HEK293 (cell line): Measurements from ENCODE around the gene SIX2.

Experiments
- CTCF ChIP-seq: fragments of 450-650 bp; formaldehyde crosslinking; IDR thresholded peaks from 2 replicates; pipeline ENCODE4 v1.5.1; 2016; ENCODE audit warnings: missing biosample characterization, missing genetic modification characterization
- ZNF146 ChIP-seq: fragments of 450-650 bp; formaldehyde crosslinking; IDR thresholded peaks from 2 replicates; pipeline ENCODE4 v1.5.1; 2016; ENCODE audit warnings: missing biosample characterization, missing genetic modification characterization
- ZNF561 ChIP-seq: fragments of 450-650 bp; IDR thresholded peaks from 2 replicates; pipeline ENCODE4 v1.5.1; 2018; ENCODE audit warnings: missing biosample characterization, missing genetic modification characterization, borderline replicate concordance
- ZNF785 ChIP-seq: fragments of 450-650 bp; formaldehyde crosslinking; IDR thresholded peaks from 2 replicates; pipeline ENCODE4 v1.5.1; 2016; ENCODE audit warnings: missing biosample characterization, missing genetic modification characterization
- ZSCAN30 ChIP-seq: fragments of 450-650 bp; IDR thresholded peaks from 2 replicates; pipeline ENCODE4 v1.5.1; 2018; ENCODE audit warnings: missing biosample characterization, mild to moderate bottlenecking, missing genetic modification characterization, moderate library complexity
- TF ChIP-seq, protein P1 (sequence below): fragments of 450-650 bp; formaldehyde crosslinking; IDR thresholded peaks from 2 replicates; pipeline ENCODE4 v1.5.1; 2016; ENCODE audit warnings: missing biosample characterization, missing genetic modification characterization
- TF ChIP-seq, protein P2 (sequence below): fragments of 450-650 bp; formaldehyde crosslinking; IDR thresholded peaks from 2 replicates; pipeline ENCODE4 v1.5.1; 2016; ENCODE audit warnings: missing biosample characterization, missing genetic modification characterization, low read depth

DNA sequence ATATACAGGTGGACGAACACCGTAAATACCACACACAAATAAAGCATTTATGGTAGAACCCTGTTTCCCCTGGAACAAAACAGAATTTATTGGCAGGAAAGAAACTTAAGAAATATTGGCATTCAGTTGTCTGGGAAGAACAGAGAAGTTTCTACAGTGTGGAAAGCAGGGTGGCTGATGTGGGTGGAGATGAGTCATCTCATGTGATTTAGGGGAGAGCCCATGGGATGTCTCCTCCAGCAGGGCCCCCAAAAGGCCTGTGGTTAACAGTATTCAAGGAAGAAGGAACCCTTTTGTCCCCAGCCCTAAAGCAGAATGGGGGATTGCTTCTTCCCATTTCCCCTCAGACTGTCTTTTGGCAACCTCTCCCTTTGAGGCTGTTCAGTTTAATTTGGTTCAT lies 43.6 kb downstream of the SIX2 start:
- TF ChIP-seq CTCF (tag by site-specific recombination) (no peak), ZNF785 (tag by site-specific recombination) (no peak), ZNF146 (no peak), ZNF561 (tag by site-specific recombination) (no peak), ZSCAN30 (tag by site-specific recombination) (no peak)
- TF ChIP-seq, protein P1, sequence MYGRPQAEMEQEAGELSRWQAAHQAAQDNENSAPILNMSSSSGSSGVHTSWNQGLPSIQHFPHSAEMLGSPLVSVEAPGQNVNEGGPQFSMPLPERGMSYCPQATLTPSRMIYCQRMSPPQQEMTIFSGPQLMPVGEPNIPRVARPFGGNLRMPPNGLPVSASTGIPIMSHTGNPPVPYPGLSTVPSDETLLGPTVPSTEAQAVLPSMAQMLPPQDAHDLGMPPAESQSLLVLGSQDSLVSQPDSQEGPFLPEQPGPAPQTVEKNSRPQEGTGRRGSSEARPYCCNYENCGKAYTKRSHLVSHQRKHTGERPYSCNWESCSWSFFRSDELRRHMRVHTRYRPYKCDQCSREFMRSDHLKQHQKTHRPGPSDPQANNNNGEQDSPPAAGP (tag by site-specific recombination) = no peak
- TF ChIP-seq, protein P2, sequence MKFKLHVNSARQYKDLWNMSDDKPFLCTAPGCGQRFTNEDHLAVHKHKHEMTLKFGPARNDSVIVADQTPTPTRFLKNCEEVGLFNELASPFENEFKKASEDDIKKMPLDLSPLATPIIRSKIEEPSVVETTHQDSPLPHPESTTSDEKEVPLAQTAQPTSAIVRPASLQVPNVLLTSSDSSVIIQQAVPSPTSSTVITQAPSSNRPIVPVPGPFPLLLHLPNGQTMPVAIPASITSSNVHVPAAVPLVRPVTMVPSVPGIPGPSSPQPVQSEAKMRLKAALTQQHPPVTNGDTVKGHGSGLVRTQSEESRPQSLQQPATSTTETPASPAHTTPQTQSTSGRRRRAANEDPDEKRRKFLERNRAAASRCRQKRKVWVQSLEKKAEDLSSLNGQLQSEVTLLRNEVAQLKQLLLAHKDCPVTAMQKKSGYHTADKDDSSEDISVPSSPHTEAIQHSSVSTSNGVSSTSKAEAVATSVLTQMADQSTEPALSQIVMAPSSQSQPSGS (tag by site-specific recombination) = no peak
